OCI-LY7 (cell line): Measurements from ENCODE around the gene KIF16B. TPM values are rescaled to one million over a fixed set of nuclear protein-coding genes. Genes with fewer than 3 reads are reported as not detected.
"Not testable (repeated sequence)": the region's sequence is repeated elsewhere in the genome, so short reads cannot be mapped to it uniquely, and the experiment has no call there.

Experiments
- BruUV-seq: library from RNA; stranded (reverse); fragments of 400-500 nt; replicated peaks from 2 replicates; lab custom pipeline; 2021; lab: Mats Ljungman, UMichigan
- CTCF ChIA-PET: fragments of 300-600 bp; sonication (Branson Sonifier 250); formaldehyde crosslinking; loops from one replicate; lab custom pipeline; 2022; ENCODE audit warnings: antibody characterized with exemption; ENCODE audit not compliant: unreplicated experiment; lab: Charles Lee
- POLR2A ChIA-PET: fragments of 300-600 bp; sonication (Branson Sonifier 250); formaldehyde crosslinking; loops from one replicate; lab custom pipeline; 2022; ENCODE audit warnings: antibody characterized with exemption; lab: Charles Lee
- DNase-seq: peaks from one replicate; pipeline ENCODE4 v3.0.0-alpha.2; 2015; ENCODE audit warnings: low spot score
- H2AFZ ChIP-seq: fragments of 200-600 bp; sonication (generic), shearing (Covaris generic); 2 replicates; pipeline ENCODE4 v1.6.1; 2014; ENCODE audit warnings: mild to moderate bottlenecking, antibody characterized with exemption, low read length, moderate library complexity
- H3K27ac ChIP-seq: fragments of 200-600 bp; sonication (generic); 2 replicates; pipeline ENCODE4 v1.5.1; 2014; ENCODE audit warnings: mixed run types, low read depth, mild to moderate bottlenecking, moderate library complexity, low read length, inconsistent platforms; ENCODE audit not compliant: poor library complexity, severe bottlenecking
- H3K36me3 ChIP-seq: fragments of 200-600 bp; sonication (generic); 2 replicates; pipeline ENCODE4 v1.6.1; 2014; ENCODE audit warnings: mild to moderate bottlenecking, antibody characterized with exemption, low read length, moderate library complexity, mixed read lengths; ENCODE audit not compliant: insufficient read depth
- H3K4me1 ChIP-seq: fragments of 200-600 bp; sonication (generic); 2 replicates; pipeline ENCODE4 v1.5.1; 2014; ENCODE audit warnings: mild to moderate bottlenecking, low read length; ENCODE audit not compliant: insufficient read depth, poor library complexity, severe bottlenecking
- H3K4me2 ChIP-seq: fragments of 200-600 bp; sonication (generic); 2 replicates; pipeline ENCODE4 v1.6.1; 2014; ENCODE audit warnings: mild to moderate bottlenecking, low read length
- H3K4me3 ChIP-seq: fragments of 200-600 bp; sonication (generic); 2 replicates; pipeline ENCODE4 v1.5.1; 2014; ENCODE audit warnings: mild to moderate bottlenecking, low read depth, low read length; ENCODE audit not compliant: poor library complexity, severe bottlenecking
- H3K79me2 ChIP-seq: fragments of 200-600 bp; sonication (generic); 2 replicates; pipeline ENCODE4 v1.6.1; 2016; ENCODE audit warnings: low read depth, mild to moderate bottlenecking, low read length, moderate library complexity, mixed read lengths; ENCODE audit not compliant: insufficient read depth
- H3K9me2 ChIP-seq: fragments of 200-600 bp; sonication (generic); 2 replicates; pipeline ENCODE4 v1.6.1; 2016; ENCODE audit warnings: mild to moderate bottlenecking, low read length, mixed read lengths; ENCODE audit not compliant: insufficient read depth
- H3K9me3 ChIP-seq: fragments of 200-600 bp; sonication (generic); 2 replicates; pipeline ENCODE4 v1.6.1; 2014; ENCODE audit warnings: mild to moderate bottlenecking, mixed run types, low read length, mixed read lengths
- H4K20me1 ChIP-seq: fragments of 200-600 bp; sonication (generic); 2 replicates; pipeline ENCODE4 v1.6.1; 2014; ENCODE audit warnings: mild to moderate bottlenecking, antibody characterized with exemption, low read length, moderate library complexity, mixed read lengths; ENCODE audit not compliant: insufficient read depth
- CTCF ChIP-seq: fragments of 200-600 bp; sonication (generic); conservative IDR thresholded peaks from 2 replicates; pipeline ENCODE4 v1.5.1; 2014; ENCODE audit warnings: mild to moderate bottlenecking, antibody characterized with exemption, low read length, moderate library complexity, mixed read lengths
- EZH2phosphoT487 ChIP-seq: fragments of 200-600 bp; sonication (generic); IDR thresholded peaks from 2 replicates; pipeline ENCODE4 v1.6.1; 2018; ENCODE audit warnings: low read depth, borderline replicate concordance, mild to moderate bottlenecking, mixed run types, antibody characterized with exemption, low read length, moderate library complexity, mixed read lengths
- intact Hi-C: fragments of 100-400 bp; cut with micrococcal nuclease; formaldehyde crosslinking; loops from one replicate; pipeline ENCODE4 v1.10.0; 2022; ENCODE audit not compliant: unreplicated experiment
- total RNA-seq, 2 experiments: library from RNA; depleted of rRNA in 1 of 2; stranded (reverse); fragments of >200 nt in 1 of 2; shearing (Covaris generic) in 1 of 2; gene quantifications; 2 replicates each; pipeline ENCODE4 v1.2.3, GENCODE V29; 2014 to 2022

Gene KIF16B
- total RNA-seq, 2 experiments from 2014 or later = 6.2 to 11.2 TPM

GRCh38 chr20:16571333-16571732 lies 1.9 kb downstream of the KIF16B start:
- BruUV-seq = no TSS peak

GRCh38 chr20:16569246-16570153 lies 3.7 kb downstream of the KIF16B start:
- Histone ChIP-seq H3K36me3 (no peaks in the 10 kb centered on the region), H3K27ac (no peak overlapping the region), H3K4me1 (peaks cover 17% of the 10 kb centered on the region), H3K4me2 (no peak overlapping the region), H4K20me1 (no peaks in the 10 kb centered on the region), H3K79me2 (no peaks in the 10 kb centered on the region), H3K9me3 (no peaks in the 10 kb centered on the region), H3K9me2 (no peaks in the 10 kb centered on the region), H2AFZ (no peak overlapping the region), H3K4me3 (no peak overlapping the region)
- DNase-seq = no peak
- POLR2A ChIA-PET = no interaction called here
- no peak for TF ChIP-seq CTCF
- intact Hi-C loops = loop anchor here (5.0 kb wide), 1 partner anchor 143 kb away; no protein-coding TSS in a partner anchor
- BruUV-seq = no TSS peak
- CTCF ChIA-PET = no interaction called here

More at GRCh38 chr20:16571333-16571732, 1.9 kb downstream of the KIF16B start:
- ChIA-PET CTCF (no interaction called here), POLR2A (no interaction called here)
- Histone ChIP-seq H3K4me2 (no peak overlapping the region), H3K4me1 (peaks cover 26% of the 10 kb centered on the region), H3K36me3 (no peaks in the 10 kb centered on the region), H3K9me3 (no peaks in the 10 kb centered on the region), H3K9me2 (no peaks in the 10 kb centered on the region), H4K20me1 (no peaks in the 10 kb centered on the region), H2AFZ (no peak overlapping the region), H3K27ac (no peak overlapping the region), H3K79me2 (no peaks in the 10 kb centered on the region), H3K4me3 (no peak overlapping the region)
- intact Hi-C loops = loop anchor here (5.0 kb wide), 1 partner anchor 141 kb away; no protein-coding TSS in a partner anchor
- DNase-seq = no peak
- no peak for TF ChIP-seq CTCF
- no peak for TF ChIP-seq EZH2phosphoT487

GRCh38 chr20:16566080-16566479 lies 7.2 kb downstream of the KIF16B start:
- TF ChIP-seq CTCF (no peak), EZH2phosphoT487 (no peak)
- no peak overlapping the region for H3K4me3 ChIP-seq
- DNase-seq = no peak
- H3K9me3 ChIP-seq = no peaks in the 10 kb centered on the region
- H3K27ac ChIP-seq = no peak overlapping the region
- POLR2A ChIA-PET = no interaction called here
- no peak overlapping the region for H2AFZ ChIP-seq
- H3K36me3 ChIP-seq = no peaks in the 10 kb centered on the region
- no peak overlapping the region for H3K4me2 ChIP-seq
- no peaks in the 10 kb centered on the region for H4K20me1 ChIP-seq
- CTCF ChIA-PET = no interaction called here
- H3K79me2 ChIP-seq = no peaks in the 10 kb centered on the region
- BruUV-seq = no TSS peak
- no peaks in the 10 kb centered on the region for H3K4me1 ChIP-seq
- H3K9me2 ChIP-seq = no peaks in the 10 kb centered on the region
- intact Hi-C loops = no loop called here

GRCh38 chr20:16564079-16564478 lies 9.2 kb downstream of the KIF16B start:
- H3K4me2 ChIP-seq, H3K4me3 ChIP-seq, H3K9me3 ChIP-seq, POLR2A ChIA-PET, H3K9me2 ChIP-seq, H3K79me2 ChIP-seq, intact Hi-C loops, DNase-seq, H3K27ac ChIP-seq, CTCF ChIA-PET, H2AFZ ChIP-seq, H3K4me1 ChIP-seq, BruUV-seq, H3K36me3 ChIP-seq, H4K20me1 ChIP-seq: not testable (repeated sequence)
